Pancreas (tissue), 10 donors: ENCODE data around the gene HELQ. TPM values are rescaled to one million over a fixed set of nuclear protein-coding genes. Genes with fewer than 3 reads are reported as not detected.

ENCODE experiments used
- ATAC-seq, 4 donors: fragments of 200-7000 bp; cut with Tn5 transposase; one replicate each; pipeline versions ENCODE4 v1.8.0 to v1.9.1; 2020; ENCODE audit warnings: mild to moderate bottlenecking in 4 of 4, moderate library complexity in 4 of 4
- DNase-seq, 6 donors: peaks; one replicate each; pipeline ENCODE4 v3.0.0-alpha.2; 2020
- FAIRE-seq: peaks from 2 replicates; lab custom pipeline; 2012; peaks lifted over from hg19 to GRCh38; lab: Jason Lieb, UNC
- H3K27ac ChIP-seq, 4 donors: fragments of 200-600 bp; sonication (generic); 1 replicate in 3 of 4; 2 replicates in 1 of 4; pipeline versions ENCODE4 v1.5.0 to v1.8.0; 2020
- H3K27me3 ChIP-seq, 4 donors: fragments of 200-600 bp; one replicate each; pipeline ENCODE4 v1.8.0; 2021
- H3K36me3 ChIP-seq, 3 donors: fragments of 200-600 bp; sonication (generic) in 1 of 3; one replicate each; pipeline versions ENCODE4 v1.5.0 to v1.8.0; 2020 to 2021
- H3K4me1 ChIP-seq, 3 donors: fragments of 200-600 bp; one replicate each; pipeline ENCODE4 v1.8.0; 2021
- H3K4me3 ChIP-seq, 4 donors: fragments of 200-600 bp; sonication (generic) in 2 of 4; one replicate each; pipeline versions ENCODE4 v1.5.0 to v1.8.0; 2020 to 2021
- H3K9me3 ChIP-seq, 4 donors: fragments of 200-600 bp; one replicate each; pipeline ENCODE4 v1.8.0; 2021
- WGBS, 2 donors: extraction: QIAGEN DNeasy Blood & Tissue Kit; methylation state at CpG; one replicate each; pipeline ENCODE4 v1.1.7; 2013; 5-methylcytosine and 5-hydroxymethylcytosine counted together
- intact Hi-C, 3 donors: fragments of 100-400 bp; cut with DNase I; formaldehyde crosslinking; loops; one replicate each; pipeline versions ENCODE4 v1.11.1 to v1.14.2; 2022
- polyA plus RNA-seq, 2 donors: library from polyadenylated mRNA; stranded (reverse); fragments of 200-250 nt; gene quantifications; one replicate each; pipeline ENCODE4 v1.2.3, GENCODE V29; 2013
- total RNA-seq, 6 donors: library from RNA; stranded (reverse); fragmentation: NEBNext Ultra II Directional in 4 of 6; extraction: Animal tissue kit (Norgen Biotek cat#: 25700) in 4 of 6; gene quantifications; one replicate each; pipeline versions ENCODE4 v1.2.1 to v1.2.4, GENCODE V29; 2021 to 2023
- TF ChIP-seq, protein P1 (sequence below), 4 donors: fragments of 200-600 bp; sonication (generic) in 3 of 4; IDR thresholded peaks; one replicate each; pipeline versions ENCODE4 v1.5.0 to v1.8.0; 2021; ENCODE audit warnings: antibody characterized with exemption in 4 of 4
- donor health status: healthy with polysubstance abuse.
- donor health status: DM: no; HTN: no; CAD: no; lungs with moderate emphysema.
- donor health status: DM: no; HTN: no; CAD: no.
- donor health status: control.
- donor health status: control.
- donor health status: Bipolar disorder and iron deficiency.
- donor health status: DM: yes; HTN: yes; CAD: no.
- donor health status: DM: no; HTN: no; CAD: no.
- donor health status: DM: no; HTN: no; CAD: no.
- donor health status: DM: yes; HTN: yes; CAD: no.

HELQ gene
- total and polyA plus RNA-seq, 8 donors: 4.3 to 9.9 (median 6.4) TPM

DNA sequence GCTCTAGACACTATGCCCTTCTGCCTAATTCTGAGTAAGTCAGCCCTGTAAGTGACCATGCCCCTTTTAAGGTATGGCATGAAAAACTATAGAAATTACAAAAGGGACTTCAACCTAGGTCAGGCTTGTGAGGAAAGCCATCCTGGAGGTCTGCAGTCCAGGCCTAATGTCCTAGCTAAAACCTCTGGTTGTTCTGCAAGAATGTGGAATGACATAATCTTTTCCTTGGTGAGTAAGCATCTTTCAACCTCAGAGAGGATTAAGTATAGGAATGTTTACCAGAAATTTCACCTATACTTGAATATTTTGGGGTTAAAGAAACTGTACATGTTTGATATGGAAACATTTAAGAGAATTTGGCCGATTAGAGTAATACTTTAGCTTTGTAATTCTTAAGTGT lies 97.2 kb downstream of the HELQ start:
- FAIRE-seq (no peak), DNase-seq (no peak), ATAC-seq (peak in 2 of 4 donors; percentile 13 to 30)
- H3K36me3 ChIP-seq: no peaks in the 10 kb centered on the region
- H3K4me1 ChIP-seq: peaks cover 3 to 9% (median 7%) of the 10 kb centered on the region in 3 donors
- no peak overlapping the region for H3K27ac ChIP-seq
- WGBS, 2 donors: 71 to 76% methylated on average over 1 of the region's 1 CpG
- no peak overlapping the region for H3K4me3 ChIP-seq
- intact Hi-C loops: no loop called here
- peaks cover 0 to 5% (median 0%) of the 10 kb centered on the region in 4 donors for H3K9me3 ChIP-seq
- TF ChIP-seq, protein P1, sequence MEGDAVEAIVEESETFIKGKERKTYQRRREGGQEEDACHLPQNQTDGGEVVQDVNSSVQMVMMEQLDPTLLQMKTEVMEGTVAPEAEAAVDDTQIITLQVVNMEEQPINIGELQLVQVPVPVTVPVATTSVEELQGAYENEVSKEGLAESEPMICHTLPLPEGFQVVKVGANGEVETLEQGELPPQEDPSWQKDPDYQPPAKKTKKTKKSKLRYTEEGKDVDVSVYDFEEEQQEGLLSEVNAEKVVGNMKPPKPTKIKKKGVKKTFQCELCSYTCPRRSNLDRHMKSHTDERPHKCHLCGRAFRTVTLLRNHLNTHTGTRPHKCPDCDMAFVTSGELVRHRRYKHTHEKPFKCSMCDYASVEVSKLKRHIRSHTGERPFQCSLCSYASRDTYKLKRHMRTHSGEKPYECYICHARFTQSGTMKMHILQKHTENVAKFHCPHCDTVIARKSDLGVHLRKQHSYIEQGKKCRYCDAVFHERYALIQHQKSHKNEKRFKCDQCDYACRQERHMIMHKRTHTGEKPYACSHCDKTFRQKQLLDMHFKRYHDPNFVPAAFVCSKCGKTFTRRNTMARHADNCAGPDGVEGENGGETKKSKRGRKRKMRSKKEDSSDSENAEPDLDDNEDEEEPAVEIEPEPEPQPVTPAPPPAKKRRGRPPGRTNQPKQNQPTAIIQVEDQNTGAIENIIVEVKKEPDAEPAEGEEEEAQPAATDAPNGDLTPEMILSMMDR (IDR thresholded peaks at IDR 0.05): no peak
- no peaks in the 10 kb centered on the region for H3K27me3 ChIP-seq

Other genes with a start within 250 kb of the HELQ start
- gene COQ2, start 171.0 kb downstream of the HELQ start, total RNA-seq: 1 to 10 TPM; 2.8 to 5.4 (median 3.9) TPM
- gene COQ2, start 171.0 kb downstream of the HELQ start, polyA plus RNA-seq: 1 to 10 TPM; 2.9 to 5.0 TPM
- gene HPSE, start 121.0 kb downstream of the HELQ start, total RNA-seq: 1 to 10 TPM in 2 of 6 donors, under 1 TPM in 4; 0.12 to 2.5 (median 0.70) TPM
- gene HPSE, start 121.0 kb downstream of the HELQ start, polyA plus RNA-seq: 1 to 10 TPM in 1 of 2 donors, under 1 TPM in 1; 0.38 to 1.5 TPM
- 10 to 100 TPM; 10.8 to 22.2 (median 16.8) TPM for gene MRPS18C, start 235 bp upstream of the HELQ start, total RNA-seq
- 10 to 100 TPM in 1 of 2 donors, 1 to 10 TPM in 1; 9.0 to 18.2 TPM for gene MRPS18C, start 235 bp upstream of the HELQ start, polyA plus RNA-seq
- 1 to 10 TPM; 5.1 to 8.2 (median 6.8) TPM for gene ABRAXAS1, start 29.3 kb upstream of the HELQ start, total RNA-seq
- gene ABRAXAS1, start 29.3 kb upstream of the HELQ start, polyA plus RNA-seq: 1 to 10 TPM; 2.3 to 4.8 TPM
- 1 to 10 TPM in 3 of 6 donors, under 1 TPM in 3; 0.23 to 2.0 (median 0.99) TPM for gene GPAT3, start 80.3 kb upstream of the HELQ start, total RNA-seq
- 1 to 10 TPM in 1 of 2 donors, under 1 TPM in 1; 0.99 to 2.0 TPM for gene GPAT3, start 80.3 kb upstream of the HELQ start, polyA plus RNA-seq